ENCODE data around the gene EDN1.

EDN1 gene

DNA sequence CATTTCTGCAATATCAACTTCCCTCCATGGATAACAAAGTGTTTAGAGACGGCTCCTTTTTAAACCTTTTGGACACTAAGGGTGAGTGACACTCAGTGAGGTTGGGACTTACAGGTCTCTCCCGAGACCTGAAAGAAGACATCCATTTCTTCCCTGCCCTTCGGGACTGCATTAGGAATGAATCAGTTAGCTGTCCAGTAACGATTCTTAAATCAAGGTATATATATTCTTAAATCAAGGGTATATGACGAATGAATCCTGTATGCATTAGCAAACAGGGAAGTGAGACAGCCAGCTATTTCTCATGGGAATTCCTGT is 52.9 kb downstream of the EDN1 start:
- intact Hi-C loops (cut with DNase I; ENCODE audit: low total_unique reads): loop anchor here (5.0 kb wide), 1 partner anchor 734 kb away; no protein-coding TSS in a partner anchor
- TF ChIP-seq, protein P1, sequence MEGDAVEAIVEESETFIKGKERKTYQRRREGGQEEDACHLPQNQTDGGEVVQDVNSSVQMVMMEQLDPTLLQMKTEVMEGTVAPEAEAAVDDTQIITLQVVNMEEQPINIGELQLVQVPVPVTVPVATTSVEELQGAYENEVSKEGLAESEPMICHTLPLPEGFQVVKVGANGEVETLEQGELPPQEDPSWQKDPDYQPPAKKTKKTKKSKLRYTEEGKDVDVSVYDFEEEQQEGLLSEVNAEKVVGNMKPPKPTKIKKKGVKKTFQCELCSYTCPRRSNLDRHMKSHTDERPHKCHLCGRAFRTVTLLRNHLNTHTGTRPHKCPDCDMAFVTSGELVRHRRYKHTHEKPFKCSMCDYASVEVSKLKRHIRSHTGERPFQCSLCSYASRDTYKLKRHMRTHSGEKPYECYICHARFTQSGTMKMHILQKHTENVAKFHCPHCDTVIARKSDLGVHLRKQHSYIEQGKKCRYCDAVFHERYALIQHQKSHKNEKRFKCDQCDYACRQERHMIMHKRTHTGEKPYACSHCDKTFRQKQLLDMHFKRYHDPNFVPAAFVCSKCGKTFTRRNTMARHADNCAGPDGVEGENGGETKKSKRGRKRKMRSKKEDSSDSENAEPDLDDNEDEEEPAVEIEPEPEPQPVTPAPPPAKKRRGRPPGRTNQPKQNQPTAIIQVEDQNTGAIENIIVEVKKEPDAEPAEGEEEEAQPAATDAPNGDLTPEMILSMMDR (IDR thresholded peaks at IDR 0.05): no peak
- no peaks in the 10 kb centered on the region for H3K27me3 ChIP-seq
- no peaks in the 10 kb centered on the region for H3K36me3 ChIP-seq
- peak overlapping the region in 1 of 2 donors; percentile 85 for H3K27ac ChIP-seq
- no peak for DNase-seq
- H3K9me3 ChIP-seq: no peaks in the 10 kb centered on the region
- peaks cover 0 to 52% (median 25%) of the 10 kb centered on the region in 4 donors for H3K4me1 ChIP-seq
- no peak overlapping the region for H3K4me3 ChIP-seq

DNA sequence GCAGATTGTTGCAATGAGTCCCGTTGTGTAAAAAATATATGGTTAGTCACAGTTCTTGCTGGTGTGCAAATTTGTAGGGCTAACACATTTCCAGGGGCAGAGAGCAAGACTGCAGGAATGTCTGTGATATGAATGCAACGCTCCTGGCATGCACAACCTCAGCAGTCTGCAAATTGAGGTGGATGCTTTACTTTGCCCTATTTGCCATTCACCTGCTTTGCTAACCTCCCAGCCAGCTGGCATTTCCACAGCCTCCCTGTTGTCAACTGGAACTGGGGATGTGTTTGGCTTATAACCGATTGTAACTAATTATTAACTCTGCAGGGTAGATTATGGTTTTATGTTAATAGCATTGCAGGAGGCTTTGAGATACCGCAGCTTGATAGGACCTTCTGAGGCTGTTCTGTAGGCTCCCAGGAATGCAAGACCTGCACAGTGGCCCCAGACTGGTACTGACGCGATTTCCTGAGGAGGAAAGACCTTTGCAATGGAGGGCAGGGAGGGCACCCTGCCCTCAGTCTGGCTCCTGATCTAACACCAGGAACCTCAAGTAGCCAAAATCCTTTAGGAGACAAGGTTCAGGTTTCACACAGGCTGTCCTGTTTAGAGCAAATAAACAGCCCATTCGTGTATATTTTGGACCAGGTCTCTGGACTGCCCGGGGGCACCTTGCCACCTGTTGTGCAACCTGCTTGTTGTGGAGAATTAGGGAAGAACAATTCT is 53.4 kb downstream of the EDN1 start:
- Histone ChIP-seq H3K27me3 (no peaks in the 10 kb centered on the region), H3K4me1 (peaks cover 0 to 57% (median 29%) of the 10 kb centered on the region in 4 donors), H3K27ac (peak overlapping the region; percentile 72 to 85), H3K4me3 (no peak overlapping the region), H3K9me3 (no peaks in the 10 kb centered on the region), H3K36me3 (no peaks in the 10 kb centered on the region)
- intact Hi-C loops (cut with DNase I; ENCODE audit: low total_unique reads): loop anchor here (5.0 kb wide), 1 partner anchor 734 kb away; no protein-coding TSS in a partner anchor
- TF ChIP-seq, protein P1 (IDR thresholded peaks at IDR 0.05): no peak
- no peak for DNase-seq

DNA sequence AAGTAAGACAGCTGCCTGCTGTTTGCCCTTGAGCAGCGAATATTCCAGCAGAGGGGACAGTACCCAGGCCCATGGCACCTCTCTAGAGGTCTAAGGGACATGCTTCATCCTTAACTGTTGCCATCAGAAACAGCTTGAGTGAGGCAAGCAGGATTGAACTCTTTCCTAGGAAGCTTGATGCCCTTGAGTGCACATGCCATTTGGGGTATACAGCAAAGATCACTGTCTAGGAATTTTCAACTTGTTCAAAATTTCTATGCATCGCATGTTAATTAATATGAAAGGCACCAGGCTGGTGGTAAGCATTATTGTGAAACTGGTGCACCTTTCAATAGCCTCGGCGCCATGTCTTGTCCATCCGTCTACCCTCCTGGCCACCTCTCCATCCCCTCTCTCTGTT is 54.1 kb downstream of the EDN1 start:
- H3K27ac ChIP-seq: peak overlapping the region; percentile 72 to 85
- TF ChIP-seq, protein P1 (IDR thresholded peaks at IDR 0.05): no peak
- H3K9me3 ChIP-seq: no peaks in the 10 kb centered on the region
- peaks cover 0 to 64% (median 31%) of the 10 kb centered on the region in 4 donors for H3K4me1 ChIP-seq
- no peak overlapping the region for H3K4me3 ChIP-seq
- intact Hi-C loops (cut with DNase I; ENCODE audit: low total_unique reads): loop anchor here (5.0 kb wide), 1 partner anchor 733 kb away; no protein-coding TSS in a partner anchor
- no peaks in the 10 kb centered on the region for H3K36me3 ChIP-seq
- H3K27me3 ChIP-seq: no peaks in the 10 kb centered on the region
- DNase-seq: no peak

DNA sequence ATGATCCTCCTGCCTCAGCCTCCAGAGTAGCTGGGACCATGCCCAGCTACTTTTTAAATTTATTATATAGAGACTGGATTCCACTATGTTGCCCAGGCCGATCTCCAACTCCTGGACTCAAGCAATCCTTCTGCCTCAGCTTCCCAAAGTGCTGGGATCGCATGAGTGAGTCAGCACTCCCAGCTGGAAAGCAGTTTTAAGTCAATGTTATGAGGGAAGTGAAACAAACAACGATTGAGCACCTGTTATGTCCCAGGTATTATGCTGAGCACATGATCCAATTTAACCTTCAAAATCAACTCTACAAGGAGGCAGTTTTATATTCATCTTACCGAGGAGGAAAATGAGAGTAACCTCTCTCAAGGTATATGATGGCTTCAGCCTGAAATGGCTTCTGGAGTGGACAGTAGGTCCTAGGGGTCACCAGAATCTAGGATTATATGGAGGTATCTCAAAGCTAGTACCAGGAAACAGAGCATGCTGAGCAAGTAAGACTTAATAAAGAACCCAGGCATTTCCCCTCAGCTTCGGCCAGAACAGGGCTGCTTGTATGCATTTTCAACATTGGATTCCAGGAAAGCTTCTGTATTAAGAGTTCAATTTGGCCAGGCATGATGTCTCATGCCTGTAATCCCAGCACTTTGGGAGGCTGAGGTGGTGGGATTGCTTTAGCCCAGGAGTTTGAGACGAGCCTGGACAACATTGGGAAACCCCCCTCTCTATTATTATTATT is 55.0 kb downstream of the EDN1 start:
- Histone ChIP-seq H3K27ac (peak overlapping the region; percentile 72 to 85), H3K4me1 (peaks cover 0 to 68% (median 32%) of the 10 kb centered on the region in 4 donors), H3K4me3 (no peak overlapping the region), H3K27me3 (no peaks in the 10 kb centered on the region), H3K9me3 (no peaks in the 10 kb centered on the region), H3K36me3 (no peaks in the 10 kb centered on the region)
- TF ChIP-seq, protein P1 (IDR thresholded peaks at IDR 0.05): no peak
- DNase-seq: no peak
- intact Hi-C loops (cut with DNase I; ENCODE audit: low total_unique reads): loop anchor here (5.0 kb wide), 1 partner anchor 732 kb away; no protein-coding TSS in a partner anchor

DNA sequence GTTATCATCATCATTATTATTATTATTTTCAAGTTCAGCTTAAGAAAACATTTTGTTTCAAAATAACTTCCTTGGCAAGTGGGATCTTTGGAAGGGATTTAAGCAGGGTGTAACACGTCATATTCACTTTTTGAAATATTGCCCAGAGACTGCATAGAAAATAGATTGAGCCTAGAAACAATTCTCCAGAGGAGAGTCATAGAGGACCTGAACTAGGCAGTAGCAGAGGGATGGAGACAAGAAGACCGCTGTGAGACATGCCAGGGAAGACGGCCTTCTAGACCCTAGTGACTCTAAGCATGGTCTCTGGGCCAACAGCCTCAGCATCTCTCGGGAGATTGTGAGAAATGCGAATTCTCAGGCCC is 55.5 kb downstream of the EDN1 start:
- intact Hi-C loops (cut with DNase I; ENCODE audit: low total_unique reads): no loop called here

More for the DNA sequence above, 55.5 kb downstream of the EDN1 start:
- DNase-seq: no peak
- H3K36me3 ChIP-seq: no peaks in the 10 kb centered on the region
- peak overlapping the region; percentile 72 to 85 for H3K27ac ChIP-seq
- peaks cover 0 to 68% (median 32%) of the 10 kb centered on the region in 4 donors for H3K4me1 ChIP-seq
- no peaks in the 10 kb centered on the region for H3K27me3 ChIP-seq
- H3K4me3 ChIP-seq: peak overlapping the region; percentile 17 to 40
- TF ChIP-seq, protein P1 (IDR thresholded peaks at IDR 0.05): no peak
- H3K9me3 ChIP-seq: peaks cover 0 to under 1% (median 0%) of the 10 kb centered on the region in 3 donors
